Stomach (tissue), 9 donors: Measurements from ENCODE around the gene EFR3B. TPM values are rescaled to one million over a fixed set of nuclear protein-coding genes. Genes with fewer than 3 reads are reported as not detected.

Source experiments
- DNase-seq, 2 donors: peaks; one replicate each; pipeline versions ENCODE4 v3.0.0 to v3.0.0-alpha.2; 2013 to 2019
- H3K27ac ChIP-seq, 5 donors: fragments of 200-600 bp in 4 of 5; sonication (generic) in 4 of 5; one replicate each; pipeline ENCODE4 v1.5.1; 2013 to 2019; ENCODE audit warnings: mild to moderate bottlenecking in 1 of 5, moderate library complexity in 1 of 5
- H3K27me3 ChIP-seq, 3 donors: fragments of 200-600 bp; sonication (generic); one replicate each; pipeline ENCODE4 v1.5.1; 2017 to 2019; ENCODE audit warnings: mixed run types in 1 of 3
- H3K36me3 ChIP-seq, 4 donors: fragments of 200-600 bp; sonication (generic); 1 replicate in 3 of 4; 2 replicates in 1 of 4; pipeline ENCODE4 v1.5.1; 2016 to 2019
- H3K4me1 ChIP-seq, 4 donors: fragments of 200-600 bp; sonication (generic); one replicate each; pipeline ENCODE4 v1.5.1; 2016 to 2019
- H3K4me3 ChIP-seq, 4 donors: fragments of 200-600 bp; sonication (generic) in 3 of 4; one replicate each; pipeline ENCODE4 v1.5.1; 2016 to 2019; ENCODE audit warnings: mild to moderate bottlenecking in 1 of 4
- H3K9me3 ChIP-seq, 4 donors: fragments of 200-600 bp; sonication (generic); one replicate each; pipeline ENCODE4 v1.5.1; 2016 to 2019
- CTCF ChIP-seq, 7 experiments: fragments of 450-650 bp in 4 of 7; fragments of 200-600 bp in 3 of 7; sonication (generic) in 3 of 7; IDR thresholded peaks; one replicate each; pipeline ENCODE4 v1.5.1; 2016 to 2019; ENCODE audit warnings: antibody characterized with exemption in 7 of 7, control low read depth in 2 of 7, mild to moderate bottlenecking in 1 of 7
- EP300 ChIP-seq: sonication (generic); formaldehyde crosslinking; IDR thresholded peaks from one replicate; pipeline ENCODE4 v1.6.1; 2017; ENCODE audit warnings: antibody characterized with exemption
- POLR2A ChIP-seq, 4 donors: fragments of 450-650 bp; IDR thresholded peaks; one replicate each; pipeline ENCODE4 v1.6.1; 2016; ENCODE audit warnings: antibody characterized with exemption in 4 of 4, control low read depth in 2 of 4, mild to moderate bottlenecking in 1 of 4, moderate library complexity in 1 of 4
- POLR2AphosphoS5 ChIP-seq, 3 donors: sonication (generic); formaldehyde crosslinking; IDR thresholded peaks; one replicate each; pipeline ENCODE4 v1.6.1; 2016; ENCODE audit warnings: antibody characterized with exemption in 3 of 3
- WGBS, 5 donors: extraction: QIAGEN DNeasy Blood & Tissue Kit in 3 of 5; methylation state at CpG; one replicate each; pipeline versions ENCODE4 v1.1.5 to v1.1.7; 2013 to 2018; 5-methylcytosine and 5-hydroxymethylcytosine counted together
- intact Hi-C: fragments of 100-400 bp; cut with DNase I; formaldehyde crosslinking; loops from one replicate; pipeline ENCODE4 v1.15.1; 2023; ENCODE audit warnings: low total_unique reads
- polyA plus RNA-seq, 3 donors: library from polyadenylated mRNA; stranded (reverse); fragments of 200-250 nt; gene quantifications; one replicate each; pipeline ENCODE4 v1.2.3, GENCODE V29; 2013
- total RNA-seq, 5 donors: library from RNA; depleted of rRNA; stranded (reverse); fragments of >200 nt; gene quantifications; one replicate each; pipeline versions ENCODE4 v1.1.0 to v1.2.3, GENCODE V29; 2014 to 2016
- donor health status: healthy with polysubstance abuse.
- donor health status: Bipolar disorder and iron deficiency.
- donor health status: healthy.

EFR3B gene
- total and polyA plus RNA-seq, 8 donors, result 0.10 to 4.5 (median 0.58) TPM; not detected in 1

GRCh38 chr2:25066455-25066854, 24.6 kb downstream of the EFR3B start:
- 92 to 98% (median 94%) methylated on average over 2 of the region's 2 CpGs for WGBS, 5 donors
- H3K4me1 ChIP-seq, result peaks cover 0 to 16% (median 10%) of the 10 kb centered on the region in 4 donors
- peaks cover 0 to 7% (median 2%) of the 10 kb centered on the region in 4 donors for H3K9me3 ChIP-seq
- H3K27ac ChIP-seq, result no peak overlapping the region
- no peak for TF ChIP-seq POLR2AphosphoS5 (IDR thresholded peaks at IDR 0.05)
- no peak for TF ChIP-seq CTCF (IDR thresholded peaks at IDR 0.05)
- H3K27me3 ChIP-seq, result no peaks in the 10 kb centered on the region
- no peak overlapping the region for H3K4me3 ChIP-seq
- DNase-seq, result no peak
- no peaks in the 10 kb centered on the region for H3K36me3 ChIP-seq
- intact Hi-C loops, result no loop called here

DNA sequence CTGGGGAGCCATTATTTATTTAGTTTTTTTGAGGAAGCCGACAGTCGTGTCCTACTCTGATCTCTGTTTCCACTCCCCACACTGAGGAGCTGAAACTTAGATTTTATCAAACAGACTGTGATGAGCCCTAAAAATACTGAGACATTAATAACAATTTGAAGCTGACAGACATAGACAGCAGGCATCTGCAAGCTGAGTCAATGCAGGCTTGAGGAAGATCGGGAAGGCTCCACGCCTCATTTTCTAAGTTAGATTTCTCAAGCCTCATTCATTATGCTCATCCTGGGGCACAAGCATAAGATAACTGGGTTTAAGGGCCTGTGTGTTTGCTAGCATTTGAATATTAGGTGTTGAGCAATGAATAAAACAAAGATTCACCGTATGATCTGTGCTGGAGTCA, 26.3 kb downstream of the EFR3B start:
- Histone ChIP-seq H3K27me3 (no peaks in the 10 kb centered on the region), H3K9me3 (peaks cover 0 to 7% (median 2%) of the 10 kb centered on the region in 4 donors), H3K27ac (no peak overlapping the region), H3K4me1 (peaks cover 0 to 16% (median 10%) of the 10 kb centered on the region in 4 donors), H3K4me3 (no peak overlapping the region), H3K36me3 (no peaks in the 10 kb centered on the region)
- no peak for DNase-seq
- 75 to 85% (median 79%) methylated on average over 5 of the region's 5 CpGs for WGBS, 5 donors
- intact Hi-C loops, result no loop called here
- TF ChIP-seq POLR2AphosphoS5 (IDR thresholded peaks at IDR 0.05), result no peak
- TF ChIP-seq EP300, result no peak
- no peak for TF ChIP-seq POLR2A (IDR thresholded peaks at IDR 0.05)

- TF ChIP-seq EP300 (no peak), CTCF (IDR thresholded peaks at IDR 0.05) (no peak), POLR2AphosphoS5 (IDR thresholded peaks at IDR 0.05) (no peak), POLR2A (IDR thresholded peaks at IDR 0.05) (no peak)
- intact Hi-C loops, result no loop called here
- Histone ChIP-seq H3K36me3 (no peaks in the 10 kb centered on the region), H3K4me3 (no peak overlapping the region), H3K27me3 (no peaks in the 10 kb centered on the region), H3K27ac (no peak overlapping the region), H3K9me3 (no peaks in the 10 kb centered on the region), H3K4me1 (no peaks in the 10 kb centered on the region)
- DNase-seq, result no peak
- 88 to 96% (median 93%) methylated on average over 8 of the region's 8 CpGs for WGBS, 5 donors
Observed at GRCh38 chr2:25071966-25072365, 30.1 kb downstream of the EFR3B start.

DNA sequence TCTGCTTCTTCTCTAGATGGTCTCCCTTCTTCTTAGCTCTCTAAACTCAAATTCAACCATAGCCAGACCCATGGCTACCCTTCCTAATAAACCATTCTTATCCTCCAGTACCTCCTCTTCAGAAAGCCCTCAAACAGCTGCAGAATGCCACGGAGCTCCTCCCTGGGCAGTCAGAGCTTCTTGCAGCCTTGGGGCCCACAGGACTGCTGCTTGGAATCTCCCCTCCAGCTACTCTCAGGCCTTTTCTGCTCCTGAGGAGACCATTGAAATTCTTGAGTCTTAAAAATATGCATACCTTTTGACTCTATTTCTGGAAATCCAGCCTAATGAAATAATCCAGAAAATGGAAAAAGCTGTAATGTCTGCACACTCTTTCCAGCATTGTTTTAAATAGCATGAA, 30.7 kb downstream of the EFR3B start:
- no peak for DNase-seq
- intact Hi-C loops, result no loop called here
- no peaks in the 10 kb centered on the region for H3K27me3 ChIP-seq
- no peak overlapping the region for H3K4me3 ChIP-seq
- no peaks in the 10 kb centered on the region for H3K36me3 ChIP-seq
- no peak overlapping the region for H3K27ac ChIP-seq
- H3K9me3 ChIP-seq, result no peaks in the 10 kb centered on the region
- WGBS, 5 donors, result 48 to 65% (median 56%) methylated on average over 1 of the region's 1 CpG
- no peak for TF ChIP-seq POLR2A (IDR thresholded peaks at IDR 0.05)
- no peak for TF ChIP-seq CTCF (IDR thresholded peaks at IDR 0.05)
- no peak for TF ChIP-seq EP300
- no peak for TF ChIP-seq POLR2AphosphoS5 (IDR thresholded peaks at IDR 0.05)
- H3K4me1 ChIP-seq, result peaks cover 0 to under 1% (median 0%) of the 10 kb centered on the region in 4 donors

GRCh38 chr2:25073025-25073424, 31.1 kb downstream of the EFR3B start:
- Histone ChIP-seq H3K36me3 (no peaks in the 10 kb centered on the region), H3K27me3 (no peaks in the 10 kb centered on the region), H3K9me3 (no peaks in the 10 kb centered on the region), H3K27ac (no peak overlapping the region), H3K4me3 (no peak overlapping the region), H3K4me1 (peaks cover 0 to 5% (median 3%) of the 10 kb centered on the region in 4 donors)
- WGBS, 5 donors, result 75 to 81% (median 77%) methylated on average over 5 of the region's 5 CpGs
- DNase-seq, result no peak
- intact Hi-C loops, result no loop called here
- no peak for TF ChIP-seq POLR2A (IDR thresholded peaks at IDR 0.05)
- TF ChIP-seq CTCF (IDR thresholded peaks at IDR 0.05), result no peak
- no peak for TF ChIP-seq POLR2AphosphoS5 (IDR thresholded peaks at IDR 0.05)
- TF ChIP-seq EP300, result no peak
